ENCODE results near the gene PROM1.

PROM1 gene

DNA sequence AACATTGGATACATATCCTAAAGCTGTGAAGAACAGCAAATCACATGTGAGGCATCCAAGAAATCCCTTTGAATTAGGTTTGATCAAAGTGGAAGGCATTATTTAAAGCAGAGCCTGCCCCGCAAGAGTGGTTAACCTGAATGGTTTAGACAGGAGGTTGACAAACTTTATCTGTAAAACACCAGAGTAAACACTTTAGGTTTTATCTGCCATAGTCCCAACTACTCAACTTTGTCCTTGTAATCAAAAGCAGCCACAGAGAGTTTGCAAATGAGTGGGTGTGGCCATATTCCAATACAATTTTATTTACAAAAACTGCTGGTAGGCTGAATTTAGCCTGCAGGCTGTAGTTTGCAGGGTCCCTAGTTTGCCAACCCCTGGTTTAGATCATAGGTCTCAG, 95.6 kb downstream of the PROM1 start:
- no peak for DNase-seq (ENCODE audit: low read depth)

DNA sequence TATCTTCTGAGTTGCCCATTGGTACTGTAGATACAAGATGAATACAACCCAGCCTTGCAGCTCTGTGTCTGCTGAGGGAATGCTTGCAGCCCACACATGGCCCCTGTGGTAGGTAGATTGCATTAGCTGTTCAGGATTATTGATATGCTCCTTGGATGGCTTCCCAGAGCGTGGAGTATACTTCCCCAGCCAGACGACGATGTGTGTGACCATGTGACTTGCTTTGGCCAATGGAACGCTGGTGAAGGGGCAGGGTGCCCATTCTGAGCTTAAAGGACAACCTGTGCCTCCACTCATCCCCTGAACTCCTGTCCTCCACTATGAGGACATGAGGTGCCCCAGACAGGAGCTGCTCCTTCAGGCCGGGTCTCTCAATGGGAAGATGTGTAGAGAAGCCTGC, 96.9 kb downstream of the PROM1 start:
- no peak for DNase-seq (ENCODE audit: low read depth)

DNA sequence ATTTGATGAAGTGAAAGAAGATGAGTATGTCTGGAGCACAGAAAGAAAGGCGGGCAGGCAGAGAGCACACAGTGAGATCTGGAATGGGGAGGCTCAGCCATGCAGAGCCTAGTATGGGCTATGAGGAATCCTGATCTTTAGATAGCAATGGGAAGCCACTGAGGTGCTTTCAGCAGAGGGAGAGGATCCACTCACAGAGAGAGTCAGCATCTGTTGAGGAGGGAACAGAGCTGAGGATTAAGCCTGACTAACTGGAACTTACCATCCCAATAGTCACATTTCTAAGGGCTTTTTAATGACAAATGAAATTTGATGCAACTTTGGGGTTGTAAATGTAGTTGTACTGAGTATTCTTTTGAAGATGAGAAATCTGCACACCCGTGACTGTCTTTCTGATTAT, 100.2 kb downstream of the PROM1 start:
- DNase-seq (ENCODE audit: low read depth): no peak

DNA sequence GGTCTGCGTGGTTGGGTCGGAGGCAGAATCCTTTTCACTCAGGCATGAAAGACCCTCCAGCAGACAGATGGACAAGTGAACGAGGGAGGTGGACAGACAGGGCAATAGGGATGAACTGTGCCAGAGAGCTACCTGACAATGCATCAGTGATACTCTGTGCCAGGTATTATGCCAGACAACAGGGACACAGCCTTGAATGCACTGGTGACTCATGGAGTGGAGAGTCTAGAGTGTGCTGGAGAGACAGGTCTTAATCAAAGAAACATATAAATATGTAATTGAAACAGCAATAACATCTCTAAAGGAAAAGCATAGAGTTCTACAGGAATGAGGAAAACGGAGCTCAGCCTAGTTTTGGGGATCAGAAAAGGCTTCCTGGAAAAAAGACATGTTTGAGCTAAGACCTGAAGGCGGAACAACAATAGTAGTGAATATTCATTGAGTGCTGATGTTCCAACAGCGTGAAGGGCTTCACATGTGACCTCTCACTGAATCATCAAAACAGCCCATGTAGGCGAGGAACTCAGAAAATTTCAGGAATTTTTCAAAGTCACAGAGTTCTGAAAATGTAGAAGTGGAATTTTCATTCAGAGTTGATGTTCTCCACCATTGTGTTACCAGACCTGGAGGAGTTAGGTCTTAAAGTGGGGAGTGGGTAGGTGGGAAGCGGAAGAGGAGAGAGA, 100.8 kb downstream of the PROM1 start:
- no peak for DNase-seq (ENCODE audit: low read depth)

DNA sequence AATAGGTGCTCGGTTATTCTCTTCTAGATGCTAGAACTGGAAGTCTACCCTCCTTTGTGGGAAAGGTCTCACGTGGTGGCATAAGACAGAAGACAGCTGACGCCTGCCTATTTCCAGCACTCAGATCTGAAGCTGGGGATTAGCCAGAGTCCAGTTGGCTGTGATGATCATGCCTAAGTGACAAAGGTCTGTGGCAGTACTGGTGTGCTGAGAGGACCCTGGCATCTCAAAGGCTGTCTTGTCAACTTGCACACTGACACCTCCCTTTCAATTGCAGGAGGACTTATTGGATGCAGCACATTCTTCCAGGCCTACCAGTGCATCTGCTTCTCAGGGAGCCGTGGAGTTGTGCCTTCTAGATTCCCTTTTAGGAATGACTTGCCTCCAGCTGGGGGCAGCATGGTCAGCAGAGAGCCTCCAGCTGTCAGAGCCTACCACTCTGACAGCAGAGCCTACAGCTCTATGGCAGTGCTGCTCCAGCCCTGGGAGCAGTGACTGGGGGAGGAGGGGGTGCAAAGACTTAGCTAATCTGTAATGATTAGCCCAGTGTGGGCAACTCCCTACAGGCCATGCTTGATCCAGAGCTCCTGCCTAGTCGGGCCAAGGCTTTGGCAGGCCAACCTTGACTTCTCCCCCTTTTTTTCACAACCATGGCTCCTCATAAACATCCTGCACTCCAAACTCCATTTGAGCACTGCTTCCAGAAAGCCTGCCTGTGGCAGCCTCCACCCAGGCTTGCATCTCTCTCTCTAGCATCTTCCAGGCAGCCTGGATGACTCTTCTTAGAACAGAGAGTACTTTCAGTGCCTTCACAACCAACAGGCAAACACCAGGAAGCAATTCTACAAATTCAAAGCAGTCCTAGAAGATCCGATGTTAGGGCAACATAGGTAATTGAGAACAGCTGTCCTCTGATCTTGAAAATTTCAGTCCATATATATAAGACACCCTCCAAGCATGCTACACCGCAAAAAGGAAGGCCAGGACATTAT, 107.1 kb downstream of the PROM1 start:
- no peak for DNase-seq (ENCODE audit: low read depth)

DNA sequence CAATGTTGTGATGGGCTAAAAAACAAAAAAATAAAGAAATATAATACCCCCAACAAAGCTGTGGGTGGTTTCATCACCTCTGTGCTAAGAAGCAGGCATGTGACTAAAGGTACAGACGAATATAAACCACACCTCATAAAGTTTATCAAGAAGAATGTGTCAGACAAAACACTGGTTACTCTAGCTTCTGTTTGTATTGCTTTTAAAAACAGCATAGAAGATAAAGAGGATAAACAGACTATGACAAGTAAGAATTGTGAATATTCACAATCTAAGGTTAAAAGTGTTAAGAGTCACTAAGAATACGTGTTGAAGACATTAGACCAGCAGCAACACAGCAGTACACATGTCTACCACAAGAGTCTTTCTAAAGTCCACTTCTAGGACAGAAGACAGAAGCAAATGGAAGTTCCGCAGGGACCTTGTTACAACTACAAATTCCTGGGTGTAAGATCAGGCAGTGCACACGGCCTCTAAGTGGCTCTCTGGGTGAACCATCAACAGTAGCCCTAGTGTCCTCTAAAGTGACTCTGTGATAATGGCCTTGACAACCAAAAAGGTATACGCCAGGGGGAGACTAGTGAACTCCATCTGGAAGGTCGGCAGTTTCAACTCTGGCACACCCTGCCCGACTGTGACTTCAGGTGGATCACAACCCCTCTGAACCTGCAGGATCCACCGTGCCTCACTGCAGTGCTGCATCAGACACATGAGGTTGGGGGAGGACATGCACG, 112.6 kb downstream of the PROM1 start:
- DNase-seq (ENCODE audit: low read depth): no peak

DNA sequence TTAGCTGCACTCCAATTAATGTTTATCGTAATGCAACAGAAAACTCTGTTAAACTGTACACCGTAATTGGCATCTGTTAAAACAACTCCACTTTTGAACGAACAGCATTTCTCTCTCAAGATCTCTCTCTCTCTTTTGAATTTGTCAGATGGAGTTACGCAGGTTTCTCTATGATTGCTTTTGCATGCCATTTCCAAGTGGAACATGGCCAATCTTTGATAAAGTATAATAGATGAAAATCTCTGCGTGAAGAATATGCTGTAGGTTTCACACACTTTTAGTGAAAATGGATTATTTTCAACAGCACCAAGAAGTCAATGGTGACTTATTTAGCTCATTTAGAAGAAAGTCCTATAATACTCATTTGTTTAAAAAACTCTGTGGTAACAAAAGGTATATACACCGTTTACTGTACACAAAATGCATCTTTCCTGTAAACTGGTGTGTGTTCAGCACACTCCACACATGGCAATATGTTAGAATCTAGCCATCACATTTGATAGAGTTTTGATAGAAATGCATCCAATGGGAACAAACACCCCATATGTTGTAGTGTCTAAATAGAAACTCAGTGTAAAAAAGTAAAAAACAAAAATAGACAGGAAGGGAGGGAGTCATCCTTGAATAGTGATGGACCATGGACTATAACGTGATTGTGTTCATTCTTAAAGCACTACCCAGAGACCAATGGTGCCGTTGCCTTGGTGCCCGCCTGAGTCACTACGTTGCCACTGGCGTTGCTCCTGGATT, 115.1 kb downstream of the PROM1 start:
- no peak for DNase-seq (ENCODE audit: low read depth)

DNA sequence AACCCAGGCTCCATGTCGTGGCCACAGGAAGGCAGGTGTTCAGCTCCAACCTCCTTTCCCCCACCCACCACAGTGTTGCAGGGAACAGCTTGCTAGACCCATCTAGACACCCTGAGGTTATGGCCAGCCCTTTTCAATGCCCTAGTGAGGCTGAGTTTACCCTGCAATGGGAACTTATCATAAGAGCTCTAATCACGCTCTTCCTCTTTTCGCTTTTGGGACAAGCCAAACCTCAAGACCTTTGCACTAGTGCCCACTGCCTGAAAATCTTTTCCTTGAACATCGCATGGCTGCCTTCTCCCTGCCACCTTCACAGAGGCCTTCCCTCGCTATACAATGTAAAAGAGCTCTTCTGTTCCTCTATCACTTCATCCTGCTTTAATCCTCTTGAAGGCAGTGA, 118.5 kb downstream of the PROM1 start:
- DNase-seq (ENCODE audit: low read depth): no peak

DNA sequence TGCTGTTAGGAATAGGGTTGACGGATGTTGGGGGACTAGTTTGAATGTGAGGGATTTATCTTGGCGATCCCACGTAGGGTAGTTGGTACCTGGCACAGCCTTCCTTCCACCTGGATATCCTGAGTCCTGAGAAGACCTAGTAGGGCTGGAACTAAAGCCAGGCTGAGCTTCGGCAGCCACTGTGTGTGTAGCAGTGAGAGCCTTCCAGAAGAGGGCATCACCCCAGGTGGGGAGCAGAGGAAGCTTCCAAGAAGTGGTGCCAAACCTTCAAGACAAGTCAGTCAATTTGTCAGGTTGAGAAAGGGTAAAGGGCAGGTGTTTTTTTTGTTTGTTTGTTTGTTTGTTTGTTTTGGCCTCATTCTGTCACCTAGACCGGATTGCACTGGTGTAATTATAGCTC, 119.7 kb downstream of the PROM1 start:
- no peak for DNase-seq (ENCODE audit: low read depth)

DNA sequence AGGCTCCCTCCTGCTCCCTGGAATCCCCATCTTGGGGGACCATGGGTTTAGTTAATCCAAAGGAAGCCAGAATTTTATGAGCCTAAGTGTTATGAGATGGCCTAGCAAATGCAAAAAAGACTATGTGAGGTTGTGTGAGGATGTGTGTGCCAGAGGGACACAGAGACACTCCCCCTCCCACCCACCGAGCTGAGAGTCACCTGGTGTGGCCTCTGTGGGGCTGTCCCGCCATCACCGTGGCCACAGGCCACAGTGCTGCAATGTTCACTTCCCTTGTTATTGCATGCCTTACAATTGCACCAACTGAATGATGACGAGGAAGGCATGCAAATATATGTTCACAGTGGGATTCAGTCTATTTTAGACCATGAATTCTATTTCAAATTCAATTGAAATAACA, 120.2 kb downstream of the PROM1 start:
- no peak for DNase-seq (ENCODE audit: low read depth)

DNA sequence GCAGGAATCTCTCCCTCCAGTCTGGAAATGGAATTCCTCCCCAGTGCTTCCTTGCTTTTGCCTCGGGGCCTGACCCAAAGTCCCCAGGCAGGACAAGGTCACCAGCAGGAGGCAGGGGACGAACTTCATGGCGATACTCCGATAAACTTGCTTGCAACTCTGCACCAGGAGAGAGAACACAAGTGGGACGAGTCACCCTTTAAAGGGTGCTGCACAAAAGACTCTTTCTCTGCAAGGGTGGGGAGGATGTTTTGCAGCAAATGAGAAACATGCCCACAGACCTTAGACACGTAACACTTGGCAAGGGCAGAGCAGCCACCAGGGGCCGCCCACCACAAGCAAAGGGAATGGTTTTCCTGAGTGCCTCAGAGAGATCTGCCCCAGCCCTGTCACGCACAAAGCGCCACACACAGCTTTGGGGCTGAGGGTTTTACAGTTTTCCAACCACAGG, 120.8 kb downstream of the PROM1 start, which contains the start of gene FGFBP2:
Gene FGFBP2 (minus strand): TSS at position 175 of the 451 bp plus-strand sequence. CDS start 46 bp downstream, at position 129.
- DNase-seq (ENCODE audit: low read depth): peak; percentile 6

DNA sequence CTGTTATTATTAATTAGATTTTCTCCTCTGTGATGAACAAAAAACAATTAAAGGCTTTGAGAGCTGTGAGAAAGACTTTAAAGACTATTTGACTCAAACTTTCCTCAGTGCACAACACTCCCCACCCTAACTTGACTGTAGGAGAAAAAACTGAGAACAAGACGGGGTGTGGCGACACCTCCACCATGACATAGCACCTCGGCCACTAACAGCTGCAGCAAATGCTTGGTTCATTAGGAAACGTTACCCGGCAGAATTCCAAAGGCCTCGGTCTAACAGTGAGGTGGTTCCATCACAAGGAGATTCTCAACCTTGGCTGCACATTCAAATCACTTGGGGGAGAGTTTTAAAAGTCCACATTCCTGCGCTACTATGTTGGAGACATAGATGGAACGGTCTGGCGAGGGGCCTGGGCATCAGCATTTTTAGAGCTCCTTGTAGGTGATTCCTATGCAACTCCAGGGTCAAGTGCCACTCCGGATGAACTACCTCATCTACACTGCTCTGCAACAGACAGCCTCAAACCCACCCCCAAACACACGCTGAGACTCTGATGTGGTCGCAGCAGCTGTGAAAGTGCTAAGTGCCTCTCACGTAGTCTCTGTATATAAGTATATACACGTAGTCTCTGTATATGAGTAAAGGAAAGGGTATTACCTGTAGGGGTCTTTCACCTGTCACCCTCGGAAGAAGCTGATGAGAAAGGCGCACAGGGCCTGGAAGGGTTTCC, 121.9 kb downstream of the PROM1 start:
- DNase-seq (ENCODE audit: low read depth): no peak

DNA sequence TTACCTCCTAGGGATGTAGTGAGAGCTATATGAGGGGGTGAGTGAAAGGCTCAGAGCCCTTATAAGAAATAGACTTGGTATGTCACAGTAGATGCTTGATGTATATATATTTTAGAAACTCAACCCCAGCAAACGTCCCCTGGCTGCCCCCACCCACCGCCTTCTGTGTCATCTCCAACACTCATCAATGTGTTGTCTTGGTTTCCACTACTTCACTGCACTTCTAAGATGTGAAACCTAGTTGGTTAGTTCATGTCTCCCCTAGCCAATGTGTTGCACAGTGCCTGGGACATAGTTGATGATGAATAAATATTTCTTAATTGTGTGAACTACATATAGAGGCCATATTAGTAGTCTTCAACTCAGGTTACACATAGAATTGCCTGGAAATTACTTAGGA, 125.3 kb downstream of the PROM1 start:
- no peak for DNase-seq (ENCODE audit: low read depth)

DNA sequence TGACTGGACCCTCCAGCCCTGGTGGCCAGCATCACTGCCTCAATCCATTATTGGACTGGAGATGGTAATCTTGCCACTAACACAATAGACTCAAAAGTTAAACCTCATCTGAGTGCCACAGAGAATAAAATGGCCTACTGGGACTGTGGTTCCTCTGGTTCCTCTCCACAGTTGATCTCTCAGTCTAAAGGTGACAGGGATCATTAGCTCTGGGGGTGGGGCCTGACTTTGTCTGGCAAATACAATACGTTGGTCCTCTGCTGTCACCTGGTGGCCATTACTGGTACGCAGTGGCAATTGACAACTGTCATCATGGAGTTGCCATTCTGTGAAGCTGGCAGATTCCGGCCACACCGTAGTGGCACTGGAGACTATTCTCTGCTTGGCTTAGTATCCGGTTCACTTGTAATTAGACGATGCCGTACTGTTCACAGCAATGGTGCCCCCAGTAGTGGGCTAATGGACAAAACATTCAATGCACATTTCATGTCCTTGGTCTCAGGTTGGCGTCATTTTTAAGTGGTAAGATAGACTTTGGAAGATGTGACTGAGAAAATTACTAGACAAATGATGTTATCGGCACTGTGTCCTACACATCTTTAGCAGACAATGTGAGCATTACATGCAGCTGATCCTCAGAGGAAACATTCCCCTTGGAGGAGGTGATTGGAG, 127.5 kb downstream of the PROM1 start:
- peak; percentile 16 for DNase-seq (ENCODE audit: low read depth)

DNA sequence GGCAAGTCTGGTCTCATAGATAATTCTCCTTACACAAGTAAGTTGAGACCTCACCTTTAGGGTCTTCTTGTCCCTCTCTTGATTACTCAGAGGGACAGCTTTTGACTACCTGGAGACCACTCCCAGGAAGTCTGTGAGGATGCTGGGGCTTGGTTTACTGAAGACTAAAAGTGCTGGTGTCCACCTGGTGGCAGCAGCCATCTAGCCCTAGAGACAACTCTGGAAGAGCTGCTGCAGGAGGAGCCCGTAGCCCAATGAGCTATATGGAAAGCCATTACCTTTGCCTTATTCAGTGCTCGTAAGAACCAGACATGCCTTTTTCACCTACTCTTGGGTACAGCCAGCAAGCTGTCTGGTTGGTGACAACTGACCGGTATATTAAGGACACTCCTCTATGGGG, 128.2 kb downstream of the PROM1 start:
- no peak for DNase-seq (ENCODE audit: low read depth)

DNA sequence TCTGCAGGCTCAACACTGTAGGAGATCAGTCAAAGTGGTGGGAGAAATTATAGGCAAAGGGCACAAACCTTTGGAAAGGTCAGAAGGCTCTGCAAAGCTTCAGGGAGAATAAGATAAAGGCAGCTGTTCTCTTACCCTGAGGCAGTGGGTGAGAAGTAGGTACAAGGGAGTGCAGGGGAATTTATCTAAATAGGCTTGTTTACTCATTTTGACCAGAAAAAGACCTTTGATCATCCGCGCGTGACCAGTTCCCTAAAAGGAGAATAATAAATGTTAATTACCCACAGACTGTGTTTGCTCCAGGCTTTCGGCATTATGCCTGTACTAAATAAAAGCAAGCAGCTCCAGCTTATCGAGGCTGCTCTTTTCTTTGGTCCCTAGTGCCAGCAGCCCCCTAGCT, 130.2 kb downstream of the PROM1 start:
- DNase-seq (ENCODE audit: low read depth): no peak

DNA sequence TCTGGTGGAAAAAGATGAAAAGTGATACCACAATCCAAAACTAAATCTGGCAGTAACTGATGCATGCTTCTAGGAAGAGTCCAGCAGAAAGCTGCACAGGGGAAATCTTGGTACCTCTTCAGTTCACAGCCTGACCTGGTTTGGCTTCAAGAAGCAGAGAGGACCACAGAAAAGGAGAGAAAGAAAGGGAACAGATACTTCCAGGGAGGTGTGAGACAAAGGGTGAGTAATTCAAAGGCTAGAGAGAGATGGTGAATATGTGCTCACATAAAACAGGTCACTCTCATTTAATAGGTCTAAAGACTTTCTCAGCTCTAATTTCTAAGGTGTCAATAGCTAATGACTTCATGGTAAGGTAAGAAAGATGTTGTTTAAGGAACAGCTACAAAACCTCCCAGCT, 132.0 kb downstream of the PROM1 start:
- no peak for DNase-seq (ENCODE audit: low read depth)

DNA sequence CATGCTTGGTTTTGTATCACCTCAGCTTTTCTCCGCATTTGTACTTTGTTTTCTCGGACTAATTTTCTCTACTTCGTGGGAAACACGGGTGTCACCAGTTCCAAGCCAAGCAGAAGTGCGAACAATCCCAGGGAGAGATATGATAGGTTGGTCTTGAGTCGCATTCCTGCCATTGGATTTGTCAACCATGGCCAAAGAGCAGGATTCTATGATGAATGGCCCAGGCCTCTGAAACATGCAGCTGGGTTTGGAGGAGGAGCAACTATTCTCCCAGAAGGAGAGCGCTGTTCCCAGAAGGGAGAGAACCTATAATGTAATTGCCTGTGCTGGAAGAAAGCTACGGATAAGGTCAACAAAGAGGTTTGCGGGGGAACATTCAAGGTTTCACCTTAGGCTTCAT, 135.0 kb downstream of the PROM1 start:
- no peak for DNase-seq (ENCODE audit: low read depth)

DNA sequence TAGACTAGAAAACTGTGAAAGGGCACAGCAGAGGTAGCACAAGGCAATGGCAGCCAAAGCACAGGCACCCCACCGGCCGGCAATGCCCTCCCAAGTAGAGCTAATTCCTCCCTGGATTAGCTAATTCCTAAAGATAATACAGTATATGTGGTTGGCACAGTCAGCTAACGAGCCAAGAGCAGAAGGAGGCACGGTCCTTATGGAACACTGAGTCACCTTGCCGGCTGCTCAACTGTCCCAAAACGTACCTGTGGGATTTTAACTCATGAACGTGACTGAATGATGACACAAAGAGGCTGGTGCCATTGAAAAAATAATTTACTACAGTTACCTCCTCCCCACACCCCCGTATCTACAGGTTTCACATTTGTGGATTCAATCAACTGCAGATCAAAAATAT, 136.1 kb downstream of the PROM1 start:
- DNase-seq (ENCODE audit: low read depth): no peak

DNA sequence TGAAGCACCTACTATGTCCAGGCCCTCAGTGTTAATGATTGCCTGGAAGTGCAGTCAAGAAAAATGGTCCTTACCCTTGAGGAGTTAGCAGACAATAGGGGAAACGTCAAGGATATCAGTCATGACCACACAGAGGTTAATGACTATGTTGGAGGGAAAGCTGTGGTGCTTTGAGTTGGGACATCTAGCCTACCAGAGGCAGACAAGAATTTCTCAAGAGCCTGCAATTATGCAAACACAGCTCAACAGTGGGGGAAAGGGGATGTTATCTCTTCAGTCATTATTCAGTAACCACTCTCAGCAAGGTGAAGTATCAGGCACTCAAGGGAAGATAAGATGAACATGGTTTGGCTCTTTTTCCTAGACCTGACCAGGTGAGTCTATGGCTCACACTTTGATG, 138.3 kb downstream of the PROM1 start:
- DNase-seq (ENCODE audit: low read depth): no peak

DNA sequence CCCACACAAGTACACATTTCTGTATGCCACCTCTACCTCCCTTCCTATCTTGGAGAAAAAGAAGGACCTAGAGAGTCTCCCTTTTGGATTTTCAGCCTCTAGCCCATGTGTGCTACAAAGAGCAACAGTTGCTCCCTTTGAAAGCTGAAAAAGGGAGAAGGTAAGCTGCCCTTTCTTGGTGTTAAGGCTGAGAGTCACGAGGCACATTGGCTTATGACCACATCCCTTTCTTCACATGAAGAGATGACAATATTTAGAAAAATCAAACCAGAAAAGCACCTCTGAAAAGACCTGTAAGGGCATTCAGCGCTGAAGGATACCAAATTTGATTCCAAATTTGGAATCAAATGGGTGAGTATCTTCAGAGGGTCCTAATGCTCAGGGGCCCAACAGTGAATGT, 138.9 kb downstream of the PROM1 start:
- DNase-seq (ENCODE audit: low read depth): no peak

Data from activated T-helper 1 cell treated with Interleukin-2 at 50 U/mL for 16 hours (primary cell).